A673 (cell line): ENCODE measurements around the gene EXOC4. TPM values are rescaled to one million over a fixed set of nuclear protein-coding genes. Genes with fewer than 3 reads are reported as not detected.

Experiments
- BruUV-seq: library from RNA; stranded (reverse); fragments of 400-500 nt; replicated peaks from 2 replicates; lab custom pipeline; 2021; lab: Mats Ljungman, UMichigan
- CTCF ChIA-PET: fragments of 300-600 bp; sonication (Branson Sonifier 250); formaldehyde crosslinking; loops from one replicate; lab custom pipeline; 2022; ENCODE audit warnings: antibody characterized with exemption; lab: Charles Lee
- POLR2A ChIA-PET: fragments of 300-600 bp; sonication (Branson Sonifier 250); formaldehyde crosslinking; loops from one replicate; lab custom pipeline; 2022; ENCODE audit warnings: antibody characterized with exemption; ENCODE audit not compliant: low non-redundant PET; lab: Charles Lee
- DNase-seq: peaks from one replicate; pipeline ENCODE4 v3.0.0-alpha.2; 2015; ENCODE audit warnings: low spot score
- H3K27ac ChIP-seq: fragments of 200-600 bp; sonication (generic); 2 replicates; pipeline ENCODE4 v1.5.1; 2016; ENCODE audit warnings: mixed run types, low read depth, mild to moderate bottlenecking, mixed read lengths, antibody characterized with exemption, low read length; ENCODE audit not compliant: poor library complexity, severe bottlenecking
- H3K27me3 ChIP-seq: fragments of 200-600 bp; sonication (generic); replicated peaks from 2 replicates; pipeline ENCODE4 v1.6.1; 2017; ENCODE audit warnings: mixed run types, low read depth, mild to moderate bottlenecking, mixed read lengths, antibody characterized with exemption, low read length; ENCODE audit not compliant: insufficient read depth, poor library complexity
- H3K36me3 ChIP-seq: fragments of 200-600 bp; sonication (generic); 2 replicates; pipeline ENCODE4 v1.6.1; 2016; ENCODE audit warnings: mixed run types, mild to moderate bottlenecking, mixed read lengths, antibody characterized with exemption, low read length; ENCODE audit not compliant: insufficient read depth, poor library complexity, severe bottlenecking
- H3K4me1 ChIP-seq: fragments of 200-600 bp; sonication (generic); 2 replicates; pipeline ENCODE4 v1.6.1; 2017; ENCODE audit warnings: mixed run types, mild to moderate bottlenecking, mixed read lengths, antibody characterized with exemption, low read length; ENCODE audit not compliant: insufficient read depth, poor library complexity, severe bottlenecking
- H3K4me3 ChIP-seq: fragments of 200-600 bp; sonication (generic); 2 replicates; pipeline ENCODE4 v1.5.1; 2016; ENCODE audit warnings: low read depth, mixed run types, mild to moderate bottlenecking, mixed read lengths, low read length; ENCODE audit not compliant: poor library complexity, severe bottlenecking
- H3K9me3 ChIP-seq: fragments of 200-600 bp; sonication (generic); 2 replicates; pipeline ENCODE4 v1.6.1; 2016; ENCODE audit warnings: mixed run types, low read depth, mild to moderate bottlenecking, mixed read lengths, antibody characterized with exemption, low read length; ENCODE audit not compliant: poor library complexity, severe bottlenecking
- EZH2 ChIP-seq: fragments of 200-600 bp; sonication (generic); IDR thresholded peaks from 2 replicates; pipeline ENCODE4 v1.6.1; 2017; ENCODE audit warnings: borderline replicate concordance, low read depth, mild to moderate bottlenecking, mixed read lengths, antibody characterized with exemption, low read length; ENCODE audit not compliant: poor library complexity, severe bottlenecking
- intact Hi-C: fragments of 100-400 bp; cut with micrococcal nuclease; formaldehyde crosslinking; loops from one replicate; pipeline ENCODE4 v1.10.0; 2022; ENCODE audit not compliant: unreplicated experiment
- total RNA-seq: library from RNA; stranded (reverse); gene quantifications from 2 replicates; pipeline ENCODE4 v1.2.3, GENCODE V29; 2021
- TF ChIP-seq, protein P1 (sequence below): fragments of 300-800, 200-600 bp; sonication (generic); conservative IDR thresholded peaks from 2 replicates; pipeline ENCODE4 v1.5.1; 2017; ENCODE audit warnings: low read depth, mild to moderate bottlenecking, antibody characterized with exemption, low read length, moderate library complexity, mixed read lengths

EXOC4 gene
- total RNA-seq, 1 experiment from 2014 or later, result 66.1 TPM

GRCh38 chr7:133947458-133948254, 694.8 kb downstream of the EXOC4 start:
- POLR2A ChIA-PET, result no interaction called here
- DNase-seq, result no peak
- Histone ChIP-seq H3K9me3 (no peaks in the 10 kb centered on the region), H3K4me3 (no peak overlapping the region), H3K27ac (no peak overlapping the region), H3K4me1 (no peaks in the 10 kb centered on the region), H3K27me3 (no peaks in the 10 kb centered on the region), H3K36me3 (no peaks in the 10 kb centered on the region)
- TF ChIP-seq, protein P1, sequence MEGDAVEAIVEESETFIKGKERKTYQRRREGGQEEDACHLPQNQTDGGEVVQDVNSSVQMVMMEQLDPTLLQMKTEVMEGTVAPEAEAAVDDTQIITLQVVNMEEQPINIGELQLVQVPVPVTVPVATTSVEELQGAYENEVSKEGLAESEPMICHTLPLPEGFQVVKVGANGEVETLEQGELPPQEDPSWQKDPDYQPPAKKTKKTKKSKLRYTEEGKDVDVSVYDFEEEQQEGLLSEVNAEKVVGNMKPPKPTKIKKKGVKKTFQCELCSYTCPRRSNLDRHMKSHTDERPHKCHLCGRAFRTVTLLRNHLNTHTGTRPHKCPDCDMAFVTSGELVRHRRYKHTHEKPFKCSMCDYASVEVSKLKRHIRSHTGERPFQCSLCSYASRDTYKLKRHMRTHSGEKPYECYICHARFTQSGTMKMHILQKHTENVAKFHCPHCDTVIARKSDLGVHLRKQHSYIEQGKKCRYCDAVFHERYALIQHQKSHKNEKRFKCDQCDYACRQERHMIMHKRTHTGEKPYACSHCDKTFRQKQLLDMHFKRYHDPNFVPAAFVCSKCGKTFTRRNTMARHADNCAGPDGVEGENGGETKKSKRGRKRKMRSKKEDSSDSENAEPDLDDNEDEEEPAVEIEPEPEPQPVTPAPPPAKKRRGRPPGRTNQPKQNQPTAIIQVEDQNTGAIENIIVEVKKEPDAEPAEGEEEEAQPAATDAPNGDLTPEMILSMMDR, result no peak
- TF ChIP-seq EZH2, result no peak
- intact Hi-C loops, result no loop called here
- CTCF ChIA-PET, result no interaction called here
- BruUV-seq, result no TSS peak

GRCh38 chr7:133948588-133948987, 695.7 kb downstream of the EXOC4 start:
- ChIA-PET CTCF (no interaction called here), POLR2A (no interaction called here)
- intact Hi-C loops, result no loop called here
- Histone ChIP-seq H3K4me1 (no peaks in the 10 kb centered on the region), H3K4me3 (no peak overlapping the region), H3K27me3 (no peaks in the 10 kb centered on the region), H3K9me3 (no peaks in the 10 kb centered on the region), H3K27ac (no peak overlapping the region), H3K36me3 (no peaks in the 10 kb centered on the region)
- no peak for DNase-seq
- TF ChIP-seq EZH2, result no peak
- TF ChIP-seq, protein P1, result no peak
- no TSS peak for BruUV-seq

- Histone ChIP-seq H3K27me3 (no peaks in the 10 kb centered on the region), H3K4me3 (no peak overlapping the region), H3K9me3 (peaks cover 8% of the 10 kb centered on the region), H3K4me1 (no peaks in the 10 kb centered on the region), H3K27ac (no peak overlapping the region), H3K36me3 (no peaks in the 10 kb centered on the region)
- intact Hi-C loops, result no loop called here
- TF ChIP-seq, protein P1, result no peak
- TF ChIP-seq EZH2, result no peak
- ChIA-PET CTCF (no interaction called here), POLR2A (no interaction called here)
- BruUV-seq, result no TSS peak
- no peak for DNase-seq
Measured at GRCh38 chr7:133950855-133951254, 698.0 kb downstream of the EXOC4 start.
